ENCODE results near the gene DLG2.
A peak's percentile ranks its signal among the peaks of the same experiment; 100 is the strongest.

Gene DLG2

DNA sequence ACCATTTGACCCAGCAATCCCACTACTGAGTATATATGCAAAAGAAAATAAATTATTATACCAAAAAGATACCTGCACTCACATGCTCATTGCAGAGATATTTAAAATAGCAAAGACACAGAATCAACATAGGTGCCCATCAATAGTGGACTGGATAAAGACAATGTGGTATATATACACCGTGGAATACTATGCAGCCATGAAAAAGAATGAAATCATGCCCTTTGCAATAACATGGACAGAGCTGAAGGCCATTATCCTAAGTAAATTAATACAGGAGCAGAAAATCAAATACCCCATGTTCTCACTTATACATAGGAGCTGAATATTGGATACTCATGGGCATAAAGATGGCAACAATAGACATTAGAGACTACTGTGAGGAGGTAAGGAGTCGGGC lies 68.7 kb downstream of the DLG2 start:
- no peak for DNase-seq (ENCODE audit: low read depth, low spot score)

GRCh38 chr11:85551881-85552280 lies 75.3 kb downstream of the DLG2 start:
- no peak for DNase-seq (ENCODE audit: low read depth, low spot score)

GRCh38 chr11:85541683-85542082 lies 85.5 kb downstream of the DLG2 start:
- DNase-seq (ENCODE audit: low read depth, low spot score) = no peak

DNA sequence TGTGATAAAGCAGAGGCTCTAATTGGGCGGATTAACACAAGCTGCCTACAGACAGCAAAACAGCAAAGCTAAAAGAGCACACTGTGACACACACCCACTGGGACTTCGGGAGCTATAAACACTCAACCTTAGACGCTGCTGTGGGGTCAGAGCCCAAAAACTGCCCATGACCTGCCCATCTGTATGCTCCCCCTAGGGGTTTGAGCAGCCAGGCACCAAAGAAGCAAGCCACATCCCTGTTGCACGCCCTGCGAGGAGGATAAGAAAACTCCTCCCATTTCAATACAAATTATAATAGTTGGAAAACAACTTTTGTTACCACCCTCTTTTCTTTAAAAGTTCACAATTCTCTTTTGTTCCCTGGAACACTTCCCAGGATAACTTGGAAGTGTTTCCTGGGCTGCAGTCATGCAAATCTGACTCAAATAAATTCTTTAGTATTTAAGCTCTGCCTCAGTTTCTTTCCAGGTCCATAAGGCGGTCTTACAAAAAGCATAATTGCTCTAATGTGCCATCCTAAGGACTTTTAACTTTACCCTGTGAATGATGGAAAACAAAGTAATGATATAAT lies 86.4 kb downstream of the DLG2 start:
- DNase-seq (ENCODE audit: low read depth, low spot score) = no peak

DNA sequence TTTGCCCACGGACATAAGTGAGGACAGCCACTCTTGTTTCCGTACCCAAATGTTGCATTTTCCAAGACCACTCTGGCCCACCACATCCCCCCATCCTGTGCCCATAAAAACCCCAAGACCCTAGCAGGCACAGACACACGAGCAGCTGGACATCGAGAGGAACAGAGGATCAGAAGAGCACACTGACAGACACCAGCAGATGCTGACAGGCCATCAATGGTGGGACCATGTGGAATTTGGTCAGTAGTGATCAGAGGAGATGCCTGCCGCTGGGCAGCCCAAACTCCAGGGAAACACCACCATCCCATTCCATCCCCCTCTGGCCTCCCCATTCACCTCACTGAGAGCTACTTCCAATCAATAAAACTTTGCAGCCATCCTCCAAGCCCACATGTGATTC lies 87.0 kb downstream of the DLG2 start:
- no peak for DNase-seq (ENCODE audit: low read depth, low spot score)

DNA sequence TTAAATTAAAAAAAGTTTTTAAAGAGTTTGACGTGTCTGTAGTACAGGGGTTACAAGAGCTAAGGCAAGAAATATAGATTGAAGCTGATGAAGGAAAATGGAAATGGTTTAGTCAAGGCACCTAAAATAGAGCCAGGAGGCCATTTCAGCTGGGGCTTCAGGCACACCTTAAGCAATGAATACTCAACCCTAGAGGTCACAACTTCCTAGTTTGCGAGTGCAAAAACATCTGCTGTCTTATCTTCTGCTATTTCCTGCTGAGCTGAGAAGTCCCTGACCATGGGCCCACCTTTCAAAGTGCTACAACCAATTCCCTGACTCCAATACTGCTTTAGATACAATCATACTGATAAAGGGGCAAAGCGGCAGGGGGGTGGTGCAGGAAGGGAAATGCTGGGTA lies 87.4 kb downstream of the DLG2 start:
- no peak for DNase-seq (ENCODE audit: low read depth, low spot score)

DNA sequence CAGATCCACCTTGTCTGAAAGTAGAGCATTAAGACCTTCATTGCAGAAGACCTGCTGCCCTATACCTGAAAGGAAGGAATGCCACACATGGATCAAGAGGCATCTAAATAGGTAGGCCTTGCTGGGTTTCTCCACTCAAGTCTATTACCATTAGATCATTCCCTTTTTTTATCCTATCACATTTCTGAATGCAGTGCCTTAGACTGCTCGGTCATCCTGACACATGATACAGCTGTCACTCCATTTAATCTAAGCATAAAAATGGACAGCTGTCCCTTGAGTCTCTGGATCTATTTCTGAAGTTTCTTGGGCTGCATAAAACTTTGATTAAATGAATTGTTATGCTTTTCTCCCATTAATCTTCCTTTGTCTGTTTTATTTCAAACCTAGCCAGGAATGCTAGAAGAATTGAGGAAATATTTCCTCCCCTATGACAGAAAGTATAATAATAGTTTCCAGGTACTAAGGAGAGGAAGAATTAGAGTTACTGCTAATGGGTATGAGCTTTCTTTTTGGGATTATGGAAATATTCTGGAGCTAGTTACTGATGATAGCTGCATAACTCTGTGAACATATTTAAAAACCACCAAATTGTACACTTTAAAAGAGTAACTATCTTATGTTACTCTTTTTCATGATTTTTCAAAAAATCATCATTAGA lies 88.0 kb downstream of the DLG2 start:
- DNase-seq (ENCODE audit: low read depth, low spot score) = no peak

DNA sequence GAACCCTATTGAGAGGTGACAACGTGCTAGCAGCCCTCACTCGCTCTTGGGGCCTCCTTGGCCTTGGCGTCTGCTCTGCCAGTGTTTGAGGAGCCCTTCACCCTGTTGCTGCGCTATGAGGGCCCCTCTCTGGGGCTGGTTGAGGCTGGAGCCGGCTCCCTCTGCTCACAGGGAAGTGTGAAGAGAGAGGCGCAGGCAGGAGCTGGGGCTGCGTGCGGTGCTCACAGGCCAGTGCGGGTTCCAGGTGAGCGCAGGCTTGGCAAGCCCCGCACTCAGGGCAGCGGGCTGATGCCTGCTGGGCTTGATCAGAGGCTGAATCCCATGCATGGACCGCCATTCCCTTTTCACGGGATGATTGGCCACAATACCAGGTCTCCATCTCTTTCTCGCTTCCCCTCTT lies 90.7 kb downstream of the DLG2 start:
- no peak for DNase-seq (ENCODE audit: low read depth, low spot score)

DNA sequence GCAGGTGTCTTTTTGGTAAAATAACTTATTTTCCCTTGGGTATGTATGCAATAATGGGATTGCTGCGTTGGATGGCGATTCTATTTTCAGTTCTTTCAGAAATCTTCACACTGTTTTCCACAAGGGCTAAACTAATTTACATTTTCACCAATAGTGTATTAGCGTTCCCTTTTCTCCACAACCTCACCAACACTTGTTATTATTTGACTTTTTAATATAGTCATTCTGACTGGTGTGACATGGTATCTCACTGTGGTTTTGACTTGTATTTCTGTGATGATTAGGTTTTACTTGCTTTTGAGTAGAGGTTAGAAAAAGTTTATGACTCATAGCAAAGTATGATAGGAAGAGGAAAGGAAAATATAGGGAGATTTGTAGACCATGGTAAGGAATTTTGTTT lies 92.3 kb downstream of the DLG2 start:
- no peak for DNase-seq (ENCODE audit: low read depth, low spot score)

DNA sequence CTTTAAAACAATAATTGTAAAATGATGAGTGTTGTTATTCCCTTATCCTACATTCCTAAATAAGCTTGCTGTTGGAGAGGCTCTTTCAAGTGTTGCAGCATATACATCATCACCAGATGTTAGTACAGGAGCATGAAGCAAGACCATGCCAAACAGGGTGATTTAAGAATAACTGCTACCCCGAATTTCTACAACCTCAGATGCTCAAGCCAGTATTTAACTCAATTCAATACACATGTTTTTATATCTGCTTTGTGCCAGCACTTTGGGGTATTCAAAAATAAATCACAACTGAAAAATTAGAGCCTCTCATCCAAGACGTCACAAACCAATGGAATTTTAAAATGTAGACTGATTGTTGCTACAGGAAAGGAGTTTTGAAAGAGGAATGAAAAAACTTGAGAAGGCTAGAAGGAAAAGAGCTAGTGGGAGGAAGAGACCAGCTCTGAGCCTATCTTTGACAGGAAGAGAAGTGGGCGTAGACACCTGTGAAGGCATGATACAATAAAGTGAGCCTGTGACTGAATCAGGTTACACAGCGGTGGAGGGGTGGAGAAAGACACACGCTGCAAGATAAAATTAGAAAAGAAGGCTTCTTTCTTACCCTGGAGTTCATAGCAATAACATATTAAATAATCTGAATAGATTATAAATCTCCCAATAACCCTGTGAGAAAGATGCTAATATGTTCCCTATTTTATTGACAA lies 95.8 kb downstream of the DLG2 start:
- no peak for DNase-seq (ENCODE audit: low read depth, low spot score)

DNA sequence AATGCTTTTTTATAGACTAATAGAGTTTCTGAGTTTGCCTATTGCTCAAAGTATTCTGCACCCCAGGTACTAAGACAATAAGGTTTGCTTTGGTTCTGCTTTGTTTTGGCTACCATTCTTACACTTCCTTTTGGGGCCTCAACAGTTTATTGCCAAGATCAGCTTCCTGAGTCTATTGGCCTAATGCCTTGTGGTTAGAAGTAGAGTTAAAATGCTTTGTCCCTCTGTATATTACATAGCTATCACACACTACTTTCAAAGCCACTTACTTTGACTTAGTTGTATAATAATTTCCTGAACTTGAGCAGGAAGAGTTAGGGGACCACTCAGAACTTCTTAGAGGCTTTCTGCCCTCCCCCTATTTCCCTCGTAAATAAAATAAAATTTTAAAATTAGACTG lies 96.5 kb downstream of the DLG2 start:
- DNase-seq (ENCODE audit: low read depth, low spot score) = no peak

- DNase-seq (ENCODE audit: low read depth, low spot score) = no peak
These were observed 100.6 kb downstream of the DLG2 start for GRCh38 chr11:85526564-85526963.

DNA sequence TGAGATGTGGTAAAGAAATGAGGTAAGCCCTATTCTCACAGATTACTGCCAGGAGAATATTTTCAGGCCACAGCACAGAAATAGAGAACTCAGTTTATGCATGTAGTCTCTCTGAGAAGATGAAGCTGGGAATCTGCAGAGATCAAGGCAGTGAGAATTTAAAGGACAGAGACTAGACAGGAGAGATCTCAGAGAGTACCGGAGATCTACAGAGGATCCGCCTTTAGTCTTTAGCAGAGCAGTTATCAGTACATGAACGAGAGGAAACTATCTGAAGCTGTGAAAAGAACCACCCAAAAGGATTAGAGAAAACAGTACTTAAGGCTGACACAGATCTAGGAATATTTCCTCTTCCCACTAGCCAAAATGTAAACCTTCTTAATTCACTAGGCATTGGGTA lies 101.5 kb downstream of the DLG2 start:
- no peak for DNase-seq (ENCODE audit: low read depth, low spot score)

- DNase-seq (ENCODE audit: low read depth, low spot score) = no peak
These were observed 109.9 kb downstream of the DLG2 start for GRCh38 chr11:85517272-85517671.

DNA sequence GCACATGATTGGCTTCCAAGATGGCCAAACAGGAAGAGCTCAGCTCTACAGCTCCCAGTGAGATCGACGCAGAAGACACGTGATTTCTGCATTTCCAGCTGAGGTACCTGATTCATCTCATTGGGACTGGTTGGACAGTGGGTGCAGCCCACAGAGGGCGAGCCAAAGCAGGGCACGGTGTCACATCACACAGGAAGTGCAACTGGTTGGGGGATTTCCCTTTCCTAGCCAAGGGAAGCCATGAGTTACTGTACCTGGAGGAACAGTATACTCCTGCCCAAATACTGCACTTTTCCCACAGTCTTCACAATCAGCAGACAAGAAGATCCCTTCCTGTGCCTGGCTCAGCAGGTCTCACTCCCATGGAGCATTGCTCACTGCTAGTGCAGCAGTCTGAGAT lies 131.2 kb downstream of the DLG2 start:
- no peak for DNase-seq (ENCODE audit: low read depth, low spot score)

DNA sequence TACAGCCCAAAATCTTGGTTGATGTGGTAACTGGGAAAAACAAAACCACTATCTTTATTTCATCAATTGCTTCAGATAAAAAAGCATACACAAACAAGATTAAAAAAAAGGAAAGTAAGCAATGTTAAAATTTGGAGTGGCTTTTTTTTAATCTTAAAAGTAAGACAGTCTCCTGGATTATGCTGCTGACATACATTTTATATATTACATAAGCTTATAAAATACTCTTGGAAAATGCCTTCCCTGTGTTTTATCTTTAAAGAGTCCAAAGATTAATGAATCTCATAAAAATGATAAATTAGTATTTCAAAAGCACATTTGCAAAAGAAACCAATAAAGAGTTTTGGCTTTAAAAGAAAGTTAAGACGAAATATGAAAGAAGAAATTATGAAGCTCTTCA lies 132.7 kb downstream of the DLG2 start:
- DNase-seq (ENCODE audit: low read depth, low spot score) = no peak

DNA sequence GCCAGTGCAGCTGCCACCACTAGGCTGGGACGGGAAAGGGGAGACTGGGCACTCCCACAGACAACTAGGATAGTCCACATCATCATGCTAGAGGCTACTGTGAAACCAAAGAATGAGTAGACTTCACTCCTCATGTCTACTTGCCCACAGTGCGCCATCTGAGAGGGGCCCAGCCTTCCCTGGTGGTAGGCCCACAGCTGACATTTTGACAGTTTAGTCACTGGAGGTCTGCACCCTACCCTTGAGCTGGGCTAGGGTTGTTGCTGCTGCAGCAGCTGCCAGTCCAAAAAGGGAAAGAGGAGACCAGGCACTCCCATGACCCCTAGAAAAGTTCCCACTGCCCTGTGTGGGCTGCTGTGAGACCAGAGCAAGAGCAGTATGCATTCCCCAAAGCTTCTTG lies 141.2 kb downstream of the DLG2 start:
- no peak for DNase-seq (ENCODE audit: low read depth, low spot score)

GRCh38 chr11:85483861-85484260 lies 143.3 kb downstream of the DLG2 start:
- DNase-seq (ENCODE audit: low read depth, low spot score) = peak; percentile 3

DNA sequence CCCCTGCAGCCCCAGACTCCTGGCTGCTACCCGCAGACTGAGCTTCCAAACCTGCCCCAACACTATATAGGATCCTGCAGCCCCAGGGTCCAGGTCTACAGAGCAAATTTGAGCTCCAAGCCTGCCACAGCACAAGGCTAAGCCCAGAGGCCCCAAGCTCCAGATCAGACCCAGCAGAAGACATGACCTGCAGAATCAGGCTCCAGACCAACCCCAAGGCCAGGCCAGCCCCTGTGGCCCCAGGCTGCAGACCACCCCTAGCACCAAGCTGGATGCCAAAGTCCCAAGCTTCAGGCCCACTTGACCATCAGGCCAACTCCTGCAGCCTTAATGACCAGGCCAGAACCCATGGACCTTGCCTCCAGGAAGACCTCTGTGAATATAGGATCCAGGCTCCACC lies 145.3 kb downstream of the DLG2 start:
- no peak for DNase-seq (ENCODE audit: low read depth, low spot score)

DNA sequence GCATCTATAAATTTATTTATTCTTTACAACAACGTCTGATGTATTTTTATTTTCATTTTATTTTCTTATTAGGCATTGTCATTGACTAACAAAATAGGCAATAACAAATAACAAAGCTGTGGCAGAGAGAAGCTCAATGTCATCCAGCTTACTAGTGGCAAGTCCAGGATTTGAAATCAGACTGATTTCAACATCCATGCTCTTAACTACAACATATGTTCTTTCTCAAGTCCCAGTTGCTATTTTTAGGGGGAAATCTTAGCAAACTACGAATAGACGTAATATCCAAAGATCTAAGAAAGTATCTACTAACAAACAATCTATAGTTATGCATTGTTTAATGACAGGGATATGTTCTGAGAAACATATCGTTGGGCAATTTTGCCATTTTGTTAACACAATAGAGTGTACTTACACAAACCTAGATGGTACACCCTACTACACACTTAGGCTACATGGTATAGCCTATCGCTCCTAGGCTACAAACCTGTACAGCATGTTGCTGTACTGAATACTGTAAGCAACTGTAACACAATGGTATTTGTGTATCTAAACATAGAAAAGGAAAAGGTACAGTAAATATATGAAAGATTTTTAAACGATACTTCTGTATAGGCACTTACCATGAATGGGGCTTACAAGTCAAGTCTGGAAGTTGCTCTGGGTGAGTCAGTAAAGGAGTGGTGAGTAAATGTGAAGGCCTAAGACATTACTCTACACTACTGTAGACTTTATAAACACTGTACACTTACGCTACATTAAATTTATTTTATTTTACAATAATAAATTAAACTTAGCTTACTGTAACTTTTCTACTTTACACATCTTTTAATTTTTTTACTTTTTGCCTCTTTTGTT lies 151.3 kb downstream of the DLG2 start:
- DNase-seq (ENCODE audit: low read depth, low spot score) = no peak

GRCh38 chr11:85472953-85473352 lies 154.2 kb downstream of the DLG2 start:
- DNase-seq (ENCODE audit: low read depth, low spot score) = no peak

DNA sequence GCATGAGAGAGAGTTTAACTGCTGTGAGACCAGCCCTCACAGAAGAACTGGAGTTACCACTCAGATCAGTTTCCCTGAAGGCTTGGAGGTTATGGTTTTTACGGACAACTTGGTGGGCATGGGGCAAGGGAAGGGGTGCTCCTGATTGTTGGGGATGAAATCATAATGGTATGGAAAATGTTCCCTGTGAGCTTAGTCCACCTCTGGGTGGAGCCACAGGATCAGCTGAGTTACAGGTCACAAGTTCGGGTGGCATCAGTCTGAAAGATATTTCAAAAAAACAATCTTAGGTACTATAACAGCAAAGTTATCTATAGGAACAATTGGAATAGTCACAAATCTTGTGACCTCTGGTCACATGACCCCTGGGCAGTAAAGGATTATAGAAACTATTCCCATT lies 162.9 kb downstream of the DLG2 start:
- no peak for DNase-seq (ENCODE audit: low read depth, low spot score)
